ENCODE measurements around the gene LDB1. TPM values are rescaled to one million over a fixed set of nuclear protein-coding genes. Genes with fewer than 3 reads are reported as not detected.
A peak's percentile ranks its signal among the peaks of the same experiment; 100 is the strongest.

The LDB1 gene, protein sequence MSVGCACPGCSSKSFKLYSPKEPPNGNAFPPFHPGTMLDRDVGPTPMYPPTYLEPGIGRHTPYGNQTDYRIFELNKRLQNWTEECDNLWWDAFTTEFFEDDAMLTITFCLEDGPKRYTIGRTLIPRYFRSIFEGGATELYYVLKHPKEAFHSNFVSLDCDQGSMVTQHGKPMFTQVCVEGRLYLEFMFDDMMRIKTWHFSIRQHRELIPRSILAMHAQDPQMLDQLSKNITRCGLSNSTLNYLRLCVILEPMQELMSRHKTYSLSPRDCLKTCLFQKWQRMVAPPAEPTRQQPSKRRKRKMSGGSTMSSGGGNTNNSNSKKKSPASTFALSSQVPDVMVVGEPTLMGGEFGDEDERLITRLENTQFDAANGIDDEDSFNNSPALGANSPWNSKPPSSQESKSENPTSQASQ
- polyA plus RNA-seq (2013): 69.8 and 70.9 TPM in 2 replicates

DNA sequence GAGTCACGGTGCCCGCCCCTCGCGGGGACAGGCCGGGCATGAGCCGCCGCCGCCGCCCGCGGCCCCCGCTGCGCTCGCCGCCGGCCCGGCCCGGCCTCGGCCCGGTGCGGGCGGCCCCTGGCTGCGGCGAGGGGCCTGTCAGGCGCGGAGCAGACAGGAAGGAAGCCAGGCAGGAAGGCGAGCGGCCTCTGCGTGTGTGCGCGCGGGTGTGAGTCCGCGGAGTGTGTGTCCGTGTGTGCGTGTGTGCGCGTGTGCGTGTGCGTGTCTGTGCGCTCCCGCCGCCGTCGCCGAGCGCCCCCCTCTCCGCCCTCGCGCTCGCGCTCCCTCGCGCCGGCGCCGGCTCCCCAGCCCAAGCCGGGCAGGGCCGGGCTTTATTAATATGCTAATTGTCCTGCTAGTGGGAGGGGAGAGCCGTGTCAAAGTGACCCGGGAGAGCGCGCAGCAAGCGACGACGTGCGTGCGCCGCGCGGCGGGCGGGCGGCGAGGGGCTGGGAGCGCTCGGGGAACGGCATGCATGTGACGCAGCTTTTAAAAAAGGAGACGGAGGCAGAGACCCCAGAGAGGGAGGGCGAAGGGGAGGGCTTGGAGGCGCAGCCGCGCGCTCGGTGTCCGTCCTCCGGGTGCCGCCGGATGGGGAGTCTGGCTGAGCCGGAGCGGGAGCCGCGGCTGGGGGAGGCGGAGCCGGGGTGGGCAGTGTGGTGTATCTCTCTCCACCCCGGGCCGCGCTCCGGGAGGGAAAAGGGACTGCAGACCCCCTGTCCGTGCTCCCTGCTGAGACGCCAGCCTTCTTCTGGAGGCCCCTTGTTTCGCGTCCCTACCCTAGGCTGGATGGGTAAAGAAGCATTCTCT lies at the start of gene LDB1:
TSS of gene LDB1 (minus strand) at position 227 of the 849 bp plus-strand sequence. CDS start 258 bp downstream, outside the sequence.
- Histone ChIP-seq H4K91ac (ENCODE audit: low read depth, low read length) (peak within 1 kb of the TSS; percentile 99), H3K79me1 (ENCODE audit: low read length) (peaks cover 44% of the 10 kb centered on the region), H3K4me3 (ENCODE audit: low read depth, low read length) (peak within 1 kb of the TSS; percentile 92), H3K4me1 (ENCODE audit: control insufficient read depth in 1 of 2, insufficient read depth in 2 of 2, low read length in 2 of 2) (peaks cover 26 to 48% of the 10 kb centered on the region in 2 experiments), H2AK5ac (ENCODE audit: low read length) (peak within 1 kb of the TSS; percentile 99), H3K9me3 (ENCODE audit: insufficient read depth, low read depth, low read length) (peaks cover 1% of the 10 kb centered on the region), H3K23ac (ENCODE audit: low read length) (no peak within 1 kb of the TSS), H3K4ac (ENCODE audit: low read depth, low read length) (peak within 1 kb of the TSS; percentile 99), H3K18ac (ENCODE audit: low read length) (peak within 1 kb of the TSS; percentile 99), H3K36me3 (ENCODE audit: control insufficient read depth in 1 of 2, insufficient read depth in 2 of 2, low read length in 2 of 2) (no peaks in the 10 kb centered on the region), H4K12ac (ENCODE audit: low read depth, low read length) (peak within 1 kb of the TSS; percentile 94), H2BK5ac (ENCODE audit: low read depth, low read length, poor library complexity) (peak within 1 kb of the TSS; percentile 98), H3K14ac (ENCODE audit: low read length) (peak within 1 kb of the TSS; percentile 100), H3K27ac (ENCODE audit: low read depth, low read length) (peak within 1 kb of the TSS; percentile 98), H3K4me2 (ENCODE audit: low read length) (peak within 1 kb of the TSS; percentile 93), H3K27me3 (ENCODE audit: insufficient read depth, low read length) (no peaks in the 10 kb centered on the region), H2AFZ (ENCODE audit: insufficient read depth, low read length, poor library complexity) (peak within 1 kb of the TSS; percentile 79), H3K9ac (ENCODE audit: low read length) (peak within 1 kb of the TSS; percentile 91), H2BK120ac (ENCODE audit: insufficient read depth, low read length, poor library complexity) (peak within 1 kb of the TSS; percentile 96), H2BK12ac (ENCODE audit: low read length) (peak within 1 kb of the TSS; percentile 63), H4K8ac (ENCODE audit: low read depth, low read length) (peak within 1 kb of the TSS; percentile 97), H3K79me2 (ENCODE audit: control insufficient read depth, insufficient read depth, low read length, poor library complexity) (peaks cover 34% of the 10 kb centered on the region)
- DNase-seq: peak; percentile 66 to 77
- no CpG with 5 or more reads among the region's 104 CpGs for WGBS (ENCODE audit: extremely low coverage, insufficient coverage, insufficient read length)

DNA sequence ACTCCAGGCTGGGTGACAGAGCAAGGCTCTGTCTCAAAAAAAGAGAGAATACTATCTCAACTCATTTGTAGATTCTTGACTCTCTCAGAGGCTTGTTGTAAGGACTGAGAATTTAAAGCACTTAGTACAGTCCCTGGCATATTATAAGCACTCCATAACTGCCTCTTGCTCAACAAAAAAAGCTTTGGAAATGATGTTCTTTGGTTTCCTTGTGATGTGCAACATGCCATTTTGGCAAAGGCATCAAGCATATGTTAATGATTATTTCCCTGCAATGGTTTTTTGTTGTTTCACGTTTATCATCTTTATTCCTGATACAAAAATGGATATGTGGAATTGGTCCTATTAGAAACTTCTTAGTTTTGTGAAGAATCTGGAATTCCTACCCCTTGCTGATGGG lies 47.7 kb upstream of the LDB1 start:
- H3K4me2 ChIP-seq (ENCODE audit: low read length): no peak overlapping the region
- no peaks in the 10 kb centered on the region for H3K4me1 ChIP-seq (ENCODE audit: control insufficient read depth in 1 of 2, insufficient read depth in 2 of 2, low read length in 2 of 2)
- no peak overlapping the region for H2AFZ ChIP-seq (ENCODE audit: insufficient read depth, low read length, poor library complexity)
- H2BK5ac ChIP-seq (ENCODE audit: low read depth, low read length, poor library complexity): no peak overlapping the region
- H3K23ac ChIP-seq (ENCODE audit: low read length): no peak overlapping the region
- H3K27ac ChIP-seq (ENCODE audit: low read depth, low read length): no peak overlapping the region
- H2BK12ac ChIP-seq (ENCODE audit: low read length): no peak overlapping the region
- no peak for DNase-seq
- WGBS (ENCODE audit: extremely low coverage, insufficient coverage, insufficient read length): no CpG with 5 or more reads among the region's 1 CpG
- H3K27me3 ChIP-seq (ENCODE audit: insufficient read depth, low read length): no peaks in the 10 kb centered on the region
- no peak overlapping the region for H4K8ac ChIP-seq (ENCODE audit: low read depth, low read length)
- H3K9ac ChIP-seq (ENCODE audit: low read length): no peak overlapping the region
- peaks cover 2 to 5% of the 10 kb centered on the region in 2 experiments for H3K36me3 ChIP-seq (ENCODE audit: control insufficient read depth in 1 of 2, insufficient read depth in 2 of 2, low read length in 2 of 2)
- no peak overlapping the region for H3K14ac ChIP-seq (ENCODE audit: low read length)
- no peak overlapping the region for H3K4me3 ChIP-seq (ENCODE audit: low read depth, low read length)
- no peak overlapping the region for H4K91ac ChIP-seq (ENCODE audit: low read depth, low read length)
- no peaks in the 10 kb centered on the region for H3K79me1 ChIP-seq (ENCODE audit: low read length)
- H3K9me3 ChIP-seq (ENCODE audit: insufficient read depth, low read depth, low read length): no peaks in the 10 kb centered on the region
- no peak overlapping the region for H3K4ac ChIP-seq (ENCODE audit: low read depth, low read length)
- H3K18ac ChIP-seq (ENCODE audit: low read length): no peak overlapping the region
- H3K79me2 ChIP-seq (ENCODE audit: control insufficient read depth, insufficient read depth, low read length, poor library complexity): no peaks in the 10 kb centered on the region
- no peak overlapping the region for H4K12ac ChIP-seq (ENCODE audit: low read depth, low read length)
- H2BK120ac ChIP-seq (ENCODE audit: insufficient read depth, low read length, poor library complexity): no peak overlapping the region
- no peak overlapping the region for H2AK5ac ChIP-seq (ENCODE audit: low read length)

DNA sequence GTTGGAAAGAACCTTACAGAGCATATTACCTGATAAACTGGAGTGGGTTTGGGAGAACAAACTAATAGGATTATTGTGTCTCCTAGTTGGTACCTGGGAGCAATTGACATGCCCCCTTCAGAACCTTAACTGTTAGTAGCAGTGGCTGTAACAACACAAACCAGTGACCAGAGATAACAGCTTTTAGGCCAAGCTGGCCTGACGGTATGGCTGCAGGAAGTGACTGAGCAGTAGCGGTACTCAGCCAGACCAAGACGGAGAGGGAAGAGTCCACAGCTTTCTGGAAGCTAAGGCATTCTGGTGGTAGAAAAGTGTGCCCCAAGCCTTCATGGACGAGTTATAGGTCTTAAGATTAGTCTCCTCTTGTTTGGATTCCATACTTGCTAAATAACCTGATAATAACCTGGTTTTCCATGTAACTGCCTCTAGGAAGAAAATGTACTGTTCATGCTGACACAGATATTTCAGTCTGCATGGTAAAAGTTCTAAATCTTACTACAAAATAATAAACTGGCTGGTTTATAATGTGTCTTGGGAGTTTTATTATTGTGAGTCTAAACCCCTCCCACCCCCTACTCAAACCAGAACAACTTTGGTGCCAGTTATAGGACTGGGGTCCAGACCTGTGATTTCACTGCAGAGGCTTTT lies 43.3 kb upstream of the LDB1 start:
- Histone ChIP-seq H3K18ac (ENCODE audit: low read length) (no peak overlapping the region), H2AK5ac (ENCODE audit: low read length) (no peak overlapping the region), H4K91ac (ENCODE audit: low read depth, low read length) (no peak overlapping the region), H4K12ac (ENCODE audit: low read depth, low read length) (no peak overlapping the region), H3K27ac (ENCODE audit: low read depth, low read length) (no peak overlapping the region), H3K4ac (ENCODE audit: low read depth, low read length) (no peak overlapping the region), H3K4me3 (ENCODE audit: low read depth, low read length) (no peak overlapping the region), H2AFZ (ENCODE audit: insufficient read depth, low read length, poor library complexity) (no peak overlapping the region), H3K79me2 (ENCODE audit: control insufficient read depth, insufficient read depth, low read length, poor library complexity) (no peaks in the 10 kb centered on the region), H2BK120ac (ENCODE audit: insufficient read depth, low read length, poor library complexity) (no peak overlapping the region), H3K14ac (ENCODE audit: low read length) (no peak overlapping the region), H4K8ac (ENCODE audit: low read depth, low read length) (no peak overlapping the region), H2BK5ac (ENCODE audit: low read depth, low read length, poor library complexity) (no peak overlapping the region), H3K27me3 (ENCODE audit: insufficient read depth, low read length) (no peaks in the 10 kb centered on the region), H2BK12ac (ENCODE audit: low read length) (no peak overlapping the region), H3K4me2 (ENCODE audit: low read length) (no peak overlapping the region), H3K23ac (ENCODE audit: low read length) (no peak overlapping the region), H3K9ac (ENCODE audit: low read length) (no peak overlapping the region), H3K36me3 (ENCODE audit: control insufficient read depth in 1 of 2, insufficient read depth in 2 of 2, low read length in 2 of 2) (peaks cover 35 to 42% of the 10 kb centered on the region in 2 experiments), H3K4me1 (ENCODE audit: control insufficient read depth in 1 of 2, insufficient read depth in 2 of 2, low read length in 2 of 2) (no peaks in the 10 kb centered on the region), H3K9me3 (ENCODE audit: insufficient read depth, low read depth, low read length) (no peaks in the 10 kb centered on the region), H3K79me1 (ENCODE audit: low read length) (no peaks in the 10 kb centered on the region)
- WGBS (ENCODE audit: extremely low coverage, insufficient coverage, insufficient read length): no CpG with 5 or more reads among the region's 4 CpGs
- no peak for DNase-seq

DNA sequence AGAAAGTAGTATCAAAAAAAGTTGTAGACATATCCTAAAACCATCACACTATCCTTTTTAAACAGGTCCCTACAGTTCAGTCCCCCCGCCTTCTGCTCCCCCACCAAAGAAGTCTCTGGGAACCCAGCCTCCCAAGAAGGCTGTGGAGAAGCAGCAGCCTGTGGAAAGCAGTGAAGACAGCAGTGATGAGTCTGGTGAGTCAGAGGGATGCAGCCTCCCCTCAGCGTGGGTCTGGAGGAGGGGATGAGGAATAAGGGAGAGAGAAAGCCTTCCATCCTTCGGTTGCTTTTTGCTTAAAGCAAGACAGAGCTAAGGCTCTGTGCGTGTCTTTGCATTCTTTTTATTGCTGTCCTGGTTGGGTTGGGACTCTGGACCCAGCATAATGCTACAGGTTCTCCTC lies 39.7 kb upstream of the LDB1 start:
- no peak overlapping the region for H3K4me3 ChIP-seq (ENCODE audit: low read depth, low read length)
- no peak overlapping the region for H4K12ac ChIP-seq (ENCODE audit: low read depth, low read length)
- H3K14ac ChIP-seq (ENCODE audit: low read length): no peak overlapping the region
- no peaks in the 10 kb centered on the region for H3K79me2 ChIP-seq (ENCODE audit: control insufficient read depth, insufficient read depth, low read length, poor library complexity)
- H2BK5ac ChIP-seq (ENCODE audit: low read depth, low read length, poor library complexity): no peak overlapping the region
- no peak overlapping the region for H2BK12ac ChIP-seq (ENCODE audit: low read length)
- no peak overlapping the region for H3K4ac ChIP-seq (ENCODE audit: low read depth, low read length)
- no CpG with 5 or more reads among the region's 4 CpGs for WGBS (ENCODE audit: extremely low coverage, insufficient coverage, insufficient read length)
- DNase-seq: no peak
- H3K27me3 ChIP-seq (ENCODE audit: insufficient read depth, low read length): no peaks in the 10 kb centered on the region
- H3K79me1 ChIP-seq (ENCODE audit: low read length): no peaks in the 10 kb centered on the region
- no peak overlapping the region for H2AFZ ChIP-seq (ENCODE audit: insufficient read depth, low read length, poor library complexity)
- peaks cover 49 to 65% of the 10 kb centered on the region in 2 experiments for H3K36me3 ChIP-seq (ENCODE audit: control insufficient read depth in 1 of 2, insufficient read depth in 2 of 2, low read length in 2 of 2)
- no peak overlapping the region for H2BK120ac ChIP-seq (ENCODE audit: insufficient read depth, low read length, poor library complexity)
- H4K8ac ChIP-seq (ENCODE audit: low read depth, low read length): no peak overlapping the region
- H3K4me2 ChIP-seq (ENCODE audit: low read length): no peak overlapping the region
- no peaks in the 10 kb centered on the region for H3K4me1 ChIP-seq (ENCODE audit: control insufficient read depth in 1 of 2, insufficient read depth in 2 of 2, low read length in 2 of 2)
- no peak overlapping the region for H3K23ac ChIP-seq (ENCODE audit: low read length)
- H3K9me3 ChIP-seq (ENCODE audit: insufficient read depth, low read depth, low read length): no peaks in the 10 kb centered on the region
- H2AK5ac ChIP-seq (ENCODE audit: low read length): no peak overlapping the region
- no peak overlapping the region for H4K91ac ChIP-seq (ENCODE audit: low read depth, low read length)
- no peak overlapping the region for H3K18ac ChIP-seq (ENCODE audit: low read length)
- no peak overlapping the region for H3K9ac ChIP-seq (ENCODE audit: low read length)
- no peak overlapping the region for H3K27ac ChIP-seq (ENCODE audit: low read depth, low read length)
